Large intestine (tissue), 3 donors: ENCODE data around the gene ZIC1. TPM values are rescaled to one million over a fixed set of nuclear protein-coding genes. Genes with fewer than 3 reads are reported as not detected.

Experiments
- DNase-seq, 2 donors: peaks; one replicate each; pipeline versions ENCODE4 v3.0.0 to v3.0.0-alpha.2; 2013
- H3K27ac ChIP-seq: one replicate; pipeline ENCODE4 v1.5.1; 2013; ENCODE audit warnings: low read length
- H3K27me3 ChIP-seq: 2 replicates; pipeline ENCODE4 v1.6.1; 2013; ENCODE audit warnings: low read length; ENCODE audit not compliant: control insufficient read depth, insufficient read depth
- H3K36me3 ChIP-seq: 2 replicates; pipeline ENCODE4 v1.6.1; 2013; ENCODE audit warnings: low read length; ENCODE audit not compliant: control insufficient read depth, insufficient read depth
- H3K4me1 ChIP-seq: one replicate; pipeline ENCODE4 v1.6.1; 2013; ENCODE audit warnings: low read length; ENCODE audit not compliant: control insufficient read depth, insufficient read depth
- H3K4me3 ChIP-seq: one replicate; pipeline ENCODE4 v1.5.1; 2013; ENCODE audit warnings: low read length
- H3K9me3 ChIP-seq: one replicate; pipeline ENCODE4 v1.6.1; 2013; ENCODE audit warnings: mild to moderate bottlenecking, low read depth, low read length, moderate library complexity; ENCODE audit not compliant: control insufficient read depth
- WGBS: methylation state at CpG from one replicate; pipeline ENCODE4 v1.1.5; 2013; ENCODE audit warnings: low lambda C conversion rate; ENCODE audit not compliant: insufficient coverage; 5-methylcytosine and 5-hydroxymethylcytosine counted together
- polyA plus RNA-seq: library from polyadenylated mRNA; unstranded; fragments of 120-200 nt; gene quantifications from one replicate; pipeline ENCODE4 v1.2.1, GENCODE V29; 2013

The ZIC1 gene
- polyA plus RNA-seq, 1 donor: 0.01 TPM

GRCh38 chr3:147462856-147463255 is 53.7 kb downstream of the ZIC1 start:
- H3K27ac ChIP-seq: no peak overlapping the region
- H3K27me3 ChIP-seq: no peaks in the 10 kb centered on the region
- H3K36me3 ChIP-seq: no peaks in the 10 kb centered on the region
- peak in 1 of 2 donors; percentile 7 for DNase-seq
- WGBS: no CpG with 5 or more reads among the region's 1 CpG
- no peaks in the 10 kb centered on the region for H3K9me3 ChIP-seq
- H3K4me1 ChIP-seq: no peaks in the 10 kb centered on the region
- no peak overlapping the region for H3K4me3 ChIP-seq

Other genes with a start within 250 kb of the ZIC1 start
- gene ZIC4, start 2.8 kb upstream of the ZIC1 start, polyA plus RNA-seq: not detected